CD4-positive, alpha-beta T cell treated with Interleukin-21 for 1 hour (primary cell): ENCODE results near the gene ETS2.

ENCODE experiments used
- DNase-seq: peaks from one replicate; pipeline ENCODE4 v3.0.0-alpha.2; 2020

Gene ETS2

GRCh38 chr21:38861989-38862683 is 56.4 kb downstream of the ETS2 start:
- DNase-seq = no peak

DNA sequence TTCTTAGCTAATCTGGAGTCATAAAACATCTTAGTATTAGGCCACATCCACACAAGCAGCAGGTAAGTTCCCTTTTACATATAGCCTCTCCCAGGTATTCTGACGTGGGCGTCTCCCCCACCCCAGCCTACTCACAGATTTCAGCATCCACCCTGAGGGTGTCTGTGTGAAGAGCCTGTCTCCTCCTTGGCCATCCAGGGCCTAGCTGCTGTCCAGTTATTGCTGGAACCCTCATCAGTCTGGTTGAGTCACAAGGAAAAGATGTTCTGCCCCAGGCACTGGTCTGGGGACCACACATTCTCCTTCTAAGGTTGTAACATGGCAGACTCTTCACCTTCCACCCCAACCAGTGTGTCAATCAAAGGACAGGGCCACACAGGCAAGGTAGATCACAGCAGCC is 57.6 kb downstream of the ETS2 start:
- DNase-seq = no peak

DNA sequence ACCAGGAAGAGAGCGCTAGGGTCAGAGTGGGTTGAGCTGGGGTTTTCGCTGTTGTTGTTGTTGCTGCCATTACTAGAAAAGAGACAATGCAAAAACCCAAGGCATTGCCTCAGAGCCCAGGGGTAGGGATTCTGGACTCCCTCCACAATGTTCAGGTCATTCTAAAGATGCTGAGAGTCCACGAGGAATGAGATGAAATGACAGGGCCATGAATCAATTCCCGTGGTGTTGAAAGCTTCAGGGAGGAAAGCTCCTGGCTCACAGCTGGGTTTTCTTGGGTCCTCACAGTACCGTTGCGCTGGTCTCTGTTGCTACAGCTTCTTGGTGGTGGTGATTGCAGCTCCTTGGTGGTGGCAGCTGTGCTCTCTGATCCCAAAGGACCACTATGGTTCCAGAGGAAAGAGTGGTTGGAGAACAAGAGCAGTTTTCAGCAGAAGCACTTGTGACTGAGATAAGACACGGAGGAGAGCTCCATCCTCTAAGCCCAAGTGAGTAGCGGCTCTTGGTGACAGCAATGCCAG is 58.2 kb downstream of the ETS2 start:
- no peak for DNase-seq

- no peak for DNase-seq
Measured at GRCh38 chr21:38864964-38865363, 59.2 kb downstream of the ETS2 start.

- DNase-seq = no peak
Measured at GRCh38 chr21:38869196-38869595, 63.5 kb downstream of the ETS2 start.

DNA sequence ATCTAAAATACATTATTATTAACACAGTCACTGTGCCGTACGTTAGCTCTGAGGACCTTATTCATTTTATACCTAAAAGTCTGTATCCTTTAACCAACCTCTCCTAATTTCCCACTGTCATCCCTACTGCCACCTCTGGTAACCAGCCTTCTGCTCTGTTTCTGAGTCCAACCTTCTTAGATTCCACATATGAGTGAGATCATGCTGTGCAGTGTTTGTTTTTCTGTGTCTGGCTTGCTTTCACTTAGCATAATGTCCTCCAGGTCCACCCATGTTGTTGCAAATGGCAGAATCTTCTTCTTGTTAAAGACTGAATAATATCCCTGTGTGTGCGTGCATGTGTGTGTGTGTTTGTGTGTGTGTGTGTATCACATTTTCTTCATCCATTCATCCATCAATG is 64.2 kb downstream of the ETS2 start:
- DNase-seq = no peak
